Heart right ventricle (tissue), 16 donors: ENCODE measurements around the gene SLC15A4. TPM values are rescaled to one million over a fixed set of nuclear protein-coding genes. Genes with fewer than 3 reads are reported as not detected.
A peak's percentile ranks its signal among the peaks of the same experiment; 100 is the strongest.

Experiments
- ATAC-seq, 8 donors: fragments of 200-7000 bp; cut with Tn5 transposase; one replicate each; pipeline ENCODE4 v1.9.1; 2020; ENCODE audit warnings: mild to moderate bottlenecking in 8 of 8, moderate library complexity in 8 of 8, moderate number of reproducible peaks in 1 of 8
- DNase-seq, 2 donors: peaks; one replicate each; pipeline ENCODE4 v3.0.0-alpha.2; 2020
- H3K27ac ChIP-seq, 10 donors: fragments of 200-600 bp; sonication (generic) in 2 of 10; one replicate each; pipeline versions ENCODE4 v1.5.0 to v1.8.0; 2020 to 2022; ENCODE audit warnings: mild to moderate bottlenecking in 3 of 10
- H3K27me3 ChIP-seq, 7 donors: fragments of 200-600 bp; one replicate each; pipeline ENCODE4 v1.8.0; 2021 to 2022; ENCODE audit warnings: mild to moderate bottlenecking in 2 of 7
- H3K36me3 ChIP-seq, 9 donors: fragments of 200-600 bp; sonication (generic) in 1 of 9; one replicate each; pipeline versions ENCODE4 v1.5.0 to v1.8.0; 2020 to 2022; ENCODE audit warnings: mild to moderate bottlenecking in 2 of 9
- H3K4me1 ChIP-seq, 9 donors: fragments of 200-600 bp; sonication (generic) in 1 of 9; one replicate each; pipeline versions ENCODE4 v1.5.0 to v1.8.0; 2020 to 2022; ENCODE audit warnings: mild to moderate bottlenecking in 4 of 9
- H3K4me3 ChIP-seq, 10 donors: fragments of 200-600 bp; sonication (generic) in 2 of 10; one replicate each; pipeline versions ENCODE4 v1.5.0 to v1.8.0; 2020 to 2022; ENCODE audit warnings: mild to moderate bottlenecking in 7 of 10, moderate library complexity in 2 of 10
- H3K9me3 ChIP-seq, 11 donors: fragments of 200-600 bp in 10 of 11; sonication (generic) in 2 of 11; one replicate each; pipeline versions ENCODE4 v1.5.0 to v1.8.0; 2013 to 2022; ENCODE audit warnings: mild to moderate bottlenecking in 2 of 11, control low read depth in 1 of 11, moderate library complexity in 1 of 11
- CTCF ChIP-seq, 9 donors: fragments of 200-600 bp; sonication (generic) in 2 of 9; IDR thresholded peaks; one replicate each; pipeline versions ENCODE4 v1.5.0 to v1.8.0; 2021 to 2022; ENCODE audit warnings: antibody characterized with exemption in 9 of 9, mild to moderate bottlenecking in 5 of 9, moderate library complexity in 1 of 9
- WGBS, 2 donors: extraction: QIAGEN DNeasy Blood & Tissue Kit; methylation state at CpG; one replicate each; pipeline ENCODE4 v1.1.7; 2013; ENCODE audit warnings: inconsistent platforms in 1 of 2; 5-methylcytosine and 5-hydroxymethylcytosine counted together
- intact Hi-C, 10 donors: fragments of 100-400 bp; cut with DNase I; formaldehyde crosslinking; loops; one replicate each; pipeline versions ENCODE4 v1.11.1 to v1.14.2; 2022
- polyA plus RNA-seq, 2 donors: library from polyadenylated mRNA; stranded (reverse); fragments of 200-250 nt; gene quantifications; one replicate each; pipeline ENCODE4 v1.2.3, GENCODE V29; 2013
- total RNA-seq, 10 donors: library from RNA; stranded (reverse); fragmentation: NEBNext Ultra II Directional in 3 of 10; extraction: Animal tissue kit (Norgen Biotek cat#: 25700) in 3 of 10; gene quantifications; one replicate each; pipeline versions ENCODE4 v1.2.1 to v1.2.4, GENCODE V29; 2021 to 2023
- donor health status: Arrhythmogenic right ventricular cardiomyopathy.
- donor health status: ischemic (EF 13 %, LVEDD 7.1; RV severe dilation, severe dysfunction).
- donor health status: healthy with polysubstance abuse.
- donor health status: DM: no; HTN: yes; CAD: no.
- donor health status: DM: no; HTN: no; CAD: no.
- donor health status: ischemic (EF 25% LVEDD 6.9; RV normal size, moderate dysfunction).
- donor health status: ischemic (EF 25% LVEDD 5.7; RV mildly dilated, moderate dysfunction).
- donor health status: healthy.
- donor health status: DM: yes; HTN: yes; CAD: no.
- donor health status: Ischemic cardiomyopathy.
- donor health status: ischemic (EF 35%, LVEDD 5.7; RV mildly dilated, moderate dysfunction).
- donor health status: nonischemic (EF 11% LVEDD 7.7; RV severe dilation, severe dysfunction).
- donor health status: DM: yes; HTN: yes; CAD: no.
- donor health status: PGD.
- donor health status: ischemic (EF 29% LVEDD 5.4; RV normal size, mild dysfunction).
- donor health status: nonischemic (EF 23%, LVEDD 6.1; RV moderate dilation, normal function).

The SLC15A4 gene
- total and polyA plus RNA-seq, 12 donors, result 14.3 to 23.7 (median 15.5) TPM

GRCh38 chr12:128790221-128790620 lies 33.5 kb downstream of the SLC15A4 start:
- no peak for TF ChIP-seq CTCF (IDR thresholded peaks at IDR 0.05)
- H3K9me3 ChIP-seq, result no peaks in the 10 kb centered on the region
- H3K27me3 ChIP-seq, result no peaks in the 10 kb centered on the region
- DNase-seq, result no peak
- no peak overlapping the region for H3K4me3 ChIP-seq
- peaks cover 0 to 49% (median 27%) of the 10 kb centered on the region in 9 donors for H3K36me3 ChIP-seq
- peak overlapping the region in 4 of 10 donors; percentile 41 to 65 (median 50) for H3K27ac ChIP-seq
- intact Hi-C loops, result no loop called here
- peaks cover 0 to 32% (median 5%) of the 10 kb centered on the region in 9 donors for H3K4me1 ChIP-seq
- 83 to 85% methylated on average over 11 of the region's 11 CpGs for WGBS, 2 donors
- peak in 3 of 8 donors; percentile 8 to 26 (median 23) for ATAC-seq

GRCh38 chr12:128789356-128789929 lies 34.3 kb downstream of the SLC15A4 start:
- no peak for ATAC-seq
- Histone ChIP-seq H3K9me3 (no peaks in the 10 kb centered on the region), H3K4me3 (no peak overlapping the region), H3K36me3 (peaks cover 0 to 41% (median 20%) of the 10 kb centered on the region in 9 donors), H3K27ac (no peak overlapping the region), H3K27me3 (no peaks in the 10 kb centered on the region), H3K4me1 (peaks cover 0 to 24% (median 5%) of the 10 kb centered on the region in 9 donors)
- no peak for DNase-seq
- no peak for TF ChIP-seq CTCF (IDR thresholded peaks at IDR 0.05)
- intact Hi-C loops, result loop anchor here in 1 of 10 donors (10.0 kb wide), 1 partner anchor 165 kb away; no protein-coding TSS in a partner anchor
- 77 to 82% methylated on average over 12 of the region's 12 CpGs for WGBS, 2 donors

- no peak overlapping the region for H3K27ac ChIP-seq
- ATAC-seq (peak in 3 of 8 donors; percentile 24 to 74 (median 30)), DNase-seq (no peak)
- no peaks in the 10 kb centered on the region for H3K9me3 ChIP-seq
- H3K36me3 ChIP-seq, result peaks cover 0 to 25% (median 11%) of the 10 kb centered on the region in 9 donors
- H3K4me3 ChIP-seq, result no peak overlapping the region
- 69 to 82% methylated on average over 2 of the region's 2 CpGs for WGBS, 2 donors
- peaks cover 0 to 20% (median 5%) of the 10 kb centered on the region in 9 donors for H3K4me1 ChIP-seq
- H3K27me3 ChIP-seq, result no peaks in the 10 kb centered on the region
- no peak for TF ChIP-seq CTCF (IDR thresholded peaks at IDR 0.05)
- intact Hi-C loops, result loop anchor here in 1 of 10 donors (10.0 kb wide), 1 partner anchor 167 kb away; no protein-coding TSS in a partner anchor
Observed at GRCh38 chr12:128787827-128788226, 35.9 kb downstream of the SLC15A4 start.

- no peak for ATAC-seq
- H3K9me3 ChIP-seq, result no peaks in the 10 kb centered on the region
- intact Hi-C loops, result loop anchor here in 1 of 10 donors (10.0 kb wide), 1 partner anchor 168 kb away; no protein-coding TSS in a partner anchor
- no peak overlapping the region for H3K27ac ChIP-seq
- peaks cover 0 to 15% (median 5%) of the 10 kb centered on the region in 9 donors for H3K36me3 ChIP-seq
- peaks cover 0 to 20% (median 5%) of the 10 kb centered on the region in 9 donors for H3K4me1 ChIP-seq
- TF ChIP-seq CTCF (IDR thresholded peaks at IDR 0.05), result no peak
- 88 to 91% methylated on average over 17 of the region's 17 CpGs for WGBS, 2 donors
- H3K27me3 ChIP-seq, result no peaks in the 10 kb centered on the region
- DNase-seq, result no peak
- H3K4me3 ChIP-seq, result no peak overlapping the region
Observed at GRCh38 chr12:128786741-128787391, 36.9 kb downstream of the SLC15A4 start.
